GM19023 (cell line): ENCODE measurements around the gene OLAH.
A peak's percentile ranks its signal among the peaks of the same experiment; 100 is the strongest.

Experiments used
- ATAC-seq: cut with Tn5 transposase; IDR thresholded peaks from one replicate; pipeline ENCODE4 v1.9.1; 2021; ENCODE audit warnings: mild to moderate bottlenecking, moderate library complexity; ENCODE audit not compliant: unreplicated experiment

The OLAH gene

GRCh38 chr10:15068802-15069201 is 25.1 kb downstream of the OLAH start:
- ATAC-seq, result no peak

DNA sequence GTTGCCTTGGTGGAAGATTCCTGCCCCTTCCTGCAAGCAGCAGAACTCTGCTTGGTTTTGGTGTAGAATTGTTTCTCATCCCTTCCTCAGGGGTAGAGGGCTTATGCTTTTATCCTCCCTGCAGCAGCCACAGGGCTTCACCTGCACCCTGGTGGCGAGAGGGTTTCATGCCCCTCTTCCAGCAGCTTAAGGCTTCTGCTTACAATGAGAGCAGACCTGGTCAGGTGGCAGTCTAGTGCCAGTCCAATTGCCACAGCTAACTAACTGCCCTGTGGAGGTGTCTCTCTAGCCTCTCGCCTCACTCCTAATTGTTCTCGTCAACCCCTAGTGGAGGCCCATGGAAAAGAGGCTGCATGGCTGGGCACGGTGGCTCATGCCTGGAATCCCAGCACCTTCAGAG is 25.5 kb downstream of the OLAH start:
- ATAC-seq, result no peak

GRCh38 chr10:15072358-15072757 is 28.6 kb downstream of the OLAH start:
- ATAC-seq, result no peak

- ATAC-seq, result no peak
Observed at GRCh38 chr10:15075421-15075820, 31.7 kb downstream of the OLAH start.

DNA sequence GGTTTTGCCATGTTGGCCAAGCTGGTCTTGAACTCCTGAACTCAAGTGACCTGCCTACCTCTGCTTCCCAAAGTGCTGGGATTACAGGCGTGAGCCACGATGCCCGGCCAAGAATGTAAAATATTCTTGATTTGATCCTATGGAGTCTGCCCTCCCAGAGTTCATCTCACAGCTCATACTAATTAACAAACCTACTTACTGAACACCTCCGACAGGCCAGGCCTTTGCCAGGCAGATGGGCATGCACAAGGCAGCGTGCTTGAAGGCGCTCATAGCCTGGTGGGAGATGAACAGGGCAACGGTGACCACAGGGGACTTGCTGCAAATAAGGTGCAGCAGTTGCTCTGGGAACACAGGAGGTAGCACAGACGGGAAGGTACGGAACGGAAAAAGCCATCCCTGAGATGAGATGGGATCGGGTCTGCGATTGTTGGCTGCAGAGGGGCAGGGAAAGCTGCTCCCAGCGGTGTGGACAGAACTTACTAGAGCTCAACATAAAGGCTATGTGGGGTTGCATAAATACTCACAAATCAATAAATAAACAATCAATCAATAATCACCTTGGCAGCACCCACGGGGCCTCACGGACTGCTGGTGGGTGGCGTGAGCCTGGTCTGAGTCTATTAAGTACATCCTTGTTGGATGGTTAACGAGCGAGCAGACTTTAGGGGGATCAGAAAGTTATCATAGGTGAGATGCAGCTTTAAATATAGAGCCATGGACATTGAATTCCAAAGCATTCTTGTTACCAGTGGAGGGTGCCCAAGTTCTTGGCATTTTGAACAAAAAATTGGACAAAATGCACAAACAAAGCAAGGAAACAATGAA is 40.1 kb downstream of the OLAH start:
- ATAC-seq, result no peak

DNA sequence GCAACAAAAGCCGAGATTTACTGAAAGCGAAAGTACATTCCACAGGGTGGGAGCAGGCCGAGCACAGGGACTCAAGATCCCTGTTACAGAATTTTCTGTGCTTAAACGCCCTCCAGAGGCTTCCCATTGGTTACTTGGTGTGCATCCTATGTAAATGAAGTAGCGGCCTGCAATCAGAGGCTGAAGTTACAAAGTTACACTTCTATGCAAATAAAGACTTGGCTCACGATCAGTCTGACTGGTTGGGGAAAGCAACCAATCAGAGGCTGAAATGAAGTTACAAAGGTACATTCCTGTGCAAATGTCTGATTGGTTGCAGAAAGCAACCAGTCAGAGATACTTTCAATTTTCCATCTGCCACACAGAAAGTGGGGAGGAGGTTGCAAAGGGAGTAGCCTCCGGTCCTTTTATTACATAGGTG is 40.8 kb downstream of the OLAH start:
- ATAC-seq, result no peak

DNA sequence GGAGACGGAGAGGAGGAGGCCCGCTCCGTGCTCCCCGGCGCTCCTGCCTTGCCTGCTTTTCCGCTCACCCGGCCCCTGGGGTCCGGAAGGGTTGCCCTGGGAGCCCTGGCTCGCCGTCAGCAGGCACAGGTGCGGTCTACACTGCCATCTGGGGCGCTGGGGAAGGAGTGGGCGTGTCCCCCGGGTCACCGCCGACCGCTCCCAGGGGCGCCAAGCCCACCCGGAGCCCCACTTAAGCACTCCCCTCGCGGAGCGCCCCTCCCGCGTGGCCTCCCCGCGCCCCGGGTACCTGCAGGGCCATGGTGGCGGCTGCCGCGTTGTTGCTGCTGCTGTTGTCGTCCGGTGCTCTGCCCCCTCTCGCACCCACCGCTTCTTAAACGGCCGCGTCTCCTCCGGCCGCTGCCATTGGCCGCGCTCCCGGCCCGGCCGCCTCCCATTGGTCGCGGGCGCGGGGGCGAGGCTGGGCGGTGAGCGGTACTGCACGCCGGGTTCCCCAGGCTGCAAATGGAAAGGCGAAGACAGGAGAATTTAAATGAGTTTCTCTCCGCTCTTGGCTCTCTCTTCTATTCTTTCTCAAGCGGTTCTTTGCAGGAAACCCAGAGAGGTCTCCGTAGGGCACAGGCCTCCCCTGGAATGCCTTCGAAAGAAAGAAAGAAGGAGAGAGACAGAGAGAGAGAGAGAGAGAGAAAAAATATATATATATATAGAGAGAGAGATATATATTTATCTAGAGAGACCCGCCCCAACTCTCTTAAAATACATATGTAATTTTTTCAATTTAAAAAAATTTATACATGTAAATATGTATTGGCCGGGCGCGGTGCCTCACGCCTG is 44.9 kb downstream of the OLAH start, which contains the start of gene ACBD7:
Gene ACBD7 (minus strand): TSS at position 349 of the 834 bp plus-strand sequence. CDS start 48 bp downstream, at position 301.
- peak; percentile 100 for ATAC-seq

- ATAC-seq, result no peak
Observed at GRCh38 chr10:15091418-15091817, 47.7 kb downstream of the OLAH start.

DNA sequence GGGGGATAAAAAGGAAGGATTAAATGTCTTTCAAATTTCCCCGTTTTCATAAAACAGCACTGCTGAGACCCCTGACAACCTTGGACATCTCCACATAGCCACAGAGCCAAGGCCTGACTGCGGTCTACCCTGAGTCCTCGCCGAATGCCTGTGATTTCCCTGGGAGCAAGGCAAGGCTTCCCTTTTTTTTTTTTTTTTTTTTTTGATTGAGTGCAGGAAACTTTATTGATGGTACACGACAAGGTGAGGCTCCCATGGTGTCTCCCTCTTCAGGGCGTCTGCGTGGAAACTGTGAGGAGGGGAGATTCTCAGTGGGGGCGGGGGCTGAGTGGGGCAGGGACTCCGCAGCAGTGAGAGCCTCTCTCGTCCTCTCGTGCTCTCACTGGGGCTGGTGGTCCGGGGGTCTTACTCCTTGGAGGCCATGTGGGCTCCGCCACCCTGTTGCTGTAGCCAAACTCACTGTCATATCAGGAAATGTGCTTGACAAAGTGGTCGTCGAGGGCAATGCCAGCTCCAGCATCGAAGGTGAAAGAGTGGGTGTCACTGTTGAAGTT is 49.2 kb downstream of the OLAH start:
- no peak for ATAC-seq

DNA sequence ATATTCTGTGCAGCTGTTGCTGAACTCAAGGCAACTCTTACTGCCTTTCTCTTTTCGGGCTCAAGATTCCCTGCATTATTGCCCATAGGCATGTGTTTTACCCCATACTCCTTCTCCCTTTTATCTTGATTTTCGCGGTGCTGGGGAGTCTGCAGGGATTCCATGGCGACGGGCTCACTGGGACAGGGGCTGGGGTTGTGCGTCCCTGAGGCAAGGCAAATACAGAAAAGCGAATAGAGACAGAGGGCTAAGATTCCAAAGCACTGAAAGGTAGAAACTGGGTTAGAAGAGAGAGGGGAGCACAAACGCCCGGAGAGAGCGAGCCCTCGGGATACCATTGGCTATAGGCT is 52.9 kb downstream of the OLAH start:
- peak; percentile 19 for ATAC-seq

GRCh38 chr10:15097011-15097812 is 53.5 kb downstream of the OLAH start, which contains the start of gene RPP38:
Gene RPP38, plus strand, starts transcription at chr10:15097355. Its CDS starts 5,960 bp downstream, at chr10:15103315.
- peak; percentile 92 for ATAC-seq

DNA sequence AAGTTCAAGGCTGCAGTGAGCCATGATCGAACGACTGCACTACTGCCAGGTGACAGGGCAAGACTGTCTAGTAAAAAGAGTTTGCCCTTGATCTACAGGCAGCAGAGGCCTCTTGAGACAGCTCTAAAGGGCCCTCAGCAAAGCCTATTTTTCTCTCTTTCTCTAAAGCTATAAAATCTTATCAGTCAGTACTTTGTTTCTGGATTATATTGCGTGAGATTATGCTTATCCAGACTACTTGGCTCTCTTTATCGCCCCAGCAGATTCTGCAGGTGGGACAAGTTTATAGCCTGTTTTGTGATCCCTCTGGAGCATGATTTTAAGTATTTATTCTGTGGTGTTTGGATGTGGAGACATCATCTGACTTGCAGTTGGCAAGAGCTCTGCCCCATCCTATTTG is 56.1 kb downstream of the OLAH start:
- ATAC-seq, result no peak

DNA sequence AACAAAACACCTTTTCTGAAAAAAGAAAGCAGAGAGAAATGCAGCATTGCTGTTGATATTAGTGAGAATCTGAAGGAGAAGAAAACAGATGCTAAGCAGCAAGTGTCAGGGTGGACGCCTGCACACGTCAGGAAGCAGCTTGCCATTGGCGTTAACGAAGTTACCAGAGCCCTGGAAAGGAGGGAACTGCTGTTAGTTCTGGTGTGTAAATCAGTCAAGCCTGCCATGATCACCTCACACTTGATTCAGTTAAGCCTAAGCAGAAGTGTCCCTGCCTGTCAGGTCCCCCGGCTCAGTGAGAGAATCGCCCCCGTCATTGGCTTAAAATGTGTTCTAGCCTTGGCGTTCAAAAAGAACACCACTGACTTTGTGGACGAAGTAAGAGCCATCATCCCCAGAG is 59.8 kb downstream of the OLAH start:
- no peak for ATAC-seq

GRCh38 chr10:15106352-15107013 is 62.7 kb downstream of the OLAH start:
- peak; percentile 84 for ATAC-seq

GRCh38 chr10:15112657-15113056 is 68.9 kb downstream of the OLAH start:
- no peak for ATAC-seq

GRCh38 chr10:15113766-15114165 is 70.0 kb downstream of the OLAH start:
- no peak for ATAC-seq

- no peak for ATAC-seq
Observed at GRCh38 chr10:15116225-15116624, 72.5 kb downstream of the OLAH start.

- ATAC-seq, result no peak
Observed at GRCh38 chr10:15118615-15119014, 74.9 kb downstream of the OLAH start.

DNA sequence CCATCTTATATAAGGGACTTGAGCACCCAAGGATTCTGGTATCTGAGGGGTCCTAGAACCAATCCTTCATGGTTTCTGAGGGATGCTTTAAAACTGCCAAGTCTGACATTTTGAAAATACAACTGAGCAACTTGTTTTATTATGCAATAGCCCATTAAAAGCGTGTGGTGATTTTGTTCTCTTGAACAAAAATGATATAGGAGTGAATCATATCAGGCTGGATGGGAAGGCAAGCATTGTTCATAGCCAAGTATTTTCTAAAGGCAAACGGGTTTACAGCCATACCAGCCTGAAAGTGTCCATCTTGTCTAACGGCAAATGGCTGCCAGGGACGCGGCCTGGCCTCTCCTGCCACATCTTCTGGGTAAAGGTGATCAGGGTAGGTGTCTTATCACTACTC is 76.8 kb downstream of the OLAH start:
- no peak for ATAC-seq

DNA sequence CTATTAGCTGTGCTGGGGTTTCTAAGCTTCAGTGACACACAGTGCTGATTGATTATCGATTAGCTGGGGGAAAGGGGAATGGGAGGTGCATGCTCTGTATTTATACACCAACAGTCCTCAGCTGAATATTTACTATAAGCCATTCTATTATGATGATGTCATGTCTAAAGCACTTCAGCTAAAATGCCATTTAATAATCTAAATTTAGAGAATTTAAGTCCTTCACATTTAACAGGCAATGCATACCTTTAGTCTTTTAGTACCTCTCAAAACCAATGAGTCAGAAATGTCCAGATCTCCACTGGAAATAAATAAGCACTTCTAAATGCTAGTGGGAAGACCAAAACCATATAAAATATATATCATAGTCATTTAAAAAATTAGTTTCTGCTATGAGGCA is 78.0 kb downstream of the OLAH start:
- ATAC-seq, result no peak
